GM21529 (cell line): Measurements from ENCODE around the gene ERCC2.
"Not testable (repeated sequence)": the region's sequence is repeated elsewhere in the genome, so short reads cannot be mapped to it uniquely, and the experiment has no call there.

Experiments
- ATAC-seq: cut with Tn5 transposase; IDR thresholded peaks from one replicate; pipeline ENCODE4 v1.9.1; 2021; ENCODE audit not compliant: unreplicated experiment

Gene ERCC2

GRCh38 chr19:45336696-45337251, 33.6 kb downstream of the ERCC2 start:
- no peak for ATAC-seq

- ATAC-seq, result not testable (repeated sequence)
Measured at GRCh38 chr19:45334881-45335280, 35.5 kb downstream of the ERCC2 start.

GRCh38 chr19:45333609-45334303, 36.6 kb downstream of the ERCC2 start:
- no peak for ATAC-seq

GRCh38 chr19:45331411-45331810, 39.0 kb downstream of the ERCC2 start:
- ATAC-seq, result no peak

GRCh38 chr19:45327404-45328143, 42.8 kb downstream of the ERCC2 start:
- no peak for ATAC-seq

- ATAC-seq, result no peak
Measured at GRCh38 chr19:45324349-45324907, 45.9 kb downstream of the ERCC2 start.

GRCh38 chr19:45323671-45324081, 46.7 kb downstream of the ERCC2 start:
- ATAC-seq, result no peak

- no peak for ATAC-seq
Measured at GRCh38 chr19:45322744-45323281, 47.6 kb downstream of the ERCC2 start, which contains the start of gene CKM. CKM (minus strand) TSS chr19:45322875; CDS start chr19:45319713, 3,162 bp downstream.

- ATAC-seq, result no peak
Measured at GRCh38 chr19:45322311-45322710, 48.1 kb downstream of the ERCC2 start.

- ATAC-seq, result no peak
Measured at GRCh38 chr19:45321848-45322247, 48.5 kb downstream of the ERCC2 start.

GRCh38 chr19:45320997-45321775, 49.2 kb downstream of the ERCC2 start:
- no peak for ATAC-seq

- ATAC-seq, result no peak
Measured at GRCh38 chr19:45315304-45315703, 55.1 kb downstream of the ERCC2 start.

GRCh38 chr19:45314708-45315245, 55.6 kb downstream of the ERCC2 start:
- ATAC-seq, result no peak

- ATAC-seq, result not testable (repeated sequence)
Measured at GRCh38 chr19:45312285-45312684, 58.1 kb downstream of the ERCC2 start.

- ATAC-seq, result no peak
Measured at GRCh38 chr19:45311621-45312020, 58.8 kb downstream of the ERCC2 start.

- ATAC-seq, result not testable (repeated sequence)
Measured at GRCh38 chr19:45309322-45309721, 61.1 kb downstream of the ERCC2 start.

GRCh38 chr19:45307361-45307760, 63.0 kb downstream of the ERCC2 start:
- ATAC-seq, result no peak

GRCh38 chr19:45306518-45307027, 63.8 kb downstream of the ERCC2 start:
- ATAC-seq, result no peak

GRCh38 chr19:45306040-45306439, 64.3 kb downstream of the ERCC2 start:
- ATAC-seq, result no peak

GRCh38 chr19:45305421-45305820, 65.0 kb downstream of the ERCC2 start:
- no peak for ATAC-seq
